HG02798 (cell line): Measurements from ENCODE around the gene PHACTR1.
"Not testable (repeated sequence)": the region's sequence is repeated elsewhere in the genome, so short reads cannot be mapped to it uniquely, and the experiment has no call there.

ENCODE experiments used
- ATAC-seq: cut with Tn5 transposase; IDR thresholded peaks from one replicate; pipeline ENCODE4 v1.9.1; 2021; ENCODE audit warnings: mild to moderate bottlenecking; ENCODE audit not compliant: unreplicated experiment, poor library complexity

PHACTR1 gene

GRCh38 chr6:13242178-13242577 is 525.6 kb downstream of the PHACTR1 start:
- no peak for ATAC-seq

- no peak for ATAC-seq
These were observed 526.0 kb downstream of the PHACTR1 start for GRCh38 chr6:13242590-13242989.

GRCh38 chr6:13243033-13243432 is 526.5 kb downstream of the PHACTR1 start:
- ATAC-seq = no peak

GRCh38 chr6:13243745-13244144 is 527.2 kb downstream of the PHACTR1 start:
- ATAC-seq = not testable (repeated sequence)

GRCh38 chr6:13247627-13248026 is 531.1 kb downstream of the PHACTR1 start:
- no peak for ATAC-seq

- ATAC-seq = no peak
These were observed 531.5 kb downstream of the PHACTR1 start for GRCh38 chr6:13248053-13248452.

GRCh38 chr6:13248584-13248985 is 532.0 kb downstream of the PHACTR1 start:
- ATAC-seq = no peak

- ATAC-seq = no peak
These were observed 532.4 kb downstream of the PHACTR1 start for GRCh38 chr6:13248994-13249393.

GRCh38 chr6:13249817-13250216 is 533.2 kb downstream of the PHACTR1 start:
- no peak for ATAC-seq

GRCh38 chr6:13250703-13251102 is 534.1 kb downstream of the PHACTR1 start:
- no peak for ATAC-seq

- no peak for ATAC-seq
These were observed 534.7 kb downstream of the PHACTR1 start for GRCh38 chr6:13251242-13251641.

- ATAC-seq = no peak
These were observed 536.2 kb downstream of the PHACTR1 start for GRCh38 chr6:13252790-13253189.

GRCh38 chr6:13253272-13253671 is 536.7 kb downstream of the PHACTR1 start:
- ATAC-seq = no peak

GRCh38 chr6:13256266-13257001 is 539.9 kb downstream of the PHACTR1 start:
- no peak for ATAC-seq

- ATAC-seq = peak; percentile 51
These were observed 542.8 kb downstream of the PHACTR1 start for GRCh38 chr6:13259393-13259792.

GRCh38 chr6:13260101-13260598 is 543.6 kb downstream of the PHACTR1 start:
- no peak for ATAC-seq

- ATAC-seq = no peak
These were observed 544.3 kb downstream of the PHACTR1 start for GRCh38 chr6:13260831-13261230.

GRCh38 chr6:13261464-13261994 is 545.0 kb downstream of the PHACTR1 start:
- peak; percentile 65 for ATAC-seq

- ATAC-seq = no peak
These were observed 546.0 kb downstream of the PHACTR1 start for GRCh38 chr6:13262302-13263230.

GRCh38 chr6:13263669-13264068 is 547.1 kb downstream of the PHACTR1 start:
- ATAC-seq = no peak

- no peak for ATAC-seq
These were observed 550.6 kb downstream of the PHACTR1 start for GRCh38 chr6:13267142-13267651.
